Activated CD4-positive, alpha-beta T cell treated with anti-CD3 and anti-CD28 coated beads for 48 hours (primary cell): ENCODE measurements around the gene NRBP1.

Source experiments
- DNase-seq: peaks from one replicate; pipeline ENCODE4 v3.0.0-alpha.2; 2020

NRBP1 gene

DNA sequence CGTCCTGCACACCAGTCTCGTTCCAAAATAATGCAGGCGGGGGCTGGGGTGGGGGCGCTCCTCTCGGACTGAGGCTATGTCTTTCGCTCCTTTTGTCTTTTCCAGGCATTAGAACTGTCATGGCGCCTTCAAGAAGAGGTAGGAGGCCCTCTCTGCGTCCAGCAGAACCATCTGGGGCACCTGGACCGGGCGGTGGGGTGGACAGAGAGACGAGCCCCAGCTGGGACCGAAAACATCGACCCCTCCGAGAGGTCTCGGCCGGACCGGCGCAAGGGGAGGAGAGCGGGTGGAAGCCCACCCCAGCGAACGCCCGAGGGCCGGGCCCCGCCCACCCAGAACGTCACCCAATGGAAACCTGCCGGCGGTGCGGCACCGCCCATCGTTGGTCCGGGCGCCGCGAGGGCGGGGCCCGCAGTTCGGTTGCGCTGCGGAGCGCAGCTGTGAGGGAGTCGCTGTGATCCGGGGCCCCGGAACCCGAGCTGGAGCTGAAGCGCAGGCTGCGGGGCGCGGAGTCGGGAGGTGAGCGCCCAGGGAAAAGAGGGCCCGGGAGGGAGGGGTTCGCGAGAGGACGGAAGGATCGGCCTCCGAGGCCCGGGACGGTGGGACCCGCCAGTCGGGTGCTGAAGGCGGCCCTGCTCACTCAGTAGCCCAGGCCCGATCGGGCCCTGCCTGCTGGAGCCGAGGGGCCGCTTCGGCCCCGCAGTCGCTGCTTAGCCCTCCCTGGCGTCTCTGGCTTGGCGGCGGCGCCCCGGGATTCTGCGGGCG lies at the start of gene NRBP1:
TSS of gene NRBP1 (plus strand) at position 419 of the 765 bp plus-strand sequence. CDS start 4,643 bp downstream, outside the sequence.
- peak; percentile 94 for DNase-seq

GRCh38 chr2:27378809-27379290 lies 49.6 kb upstream of the NRBP1 start:
- no peak for DNase-seq

DNA sequence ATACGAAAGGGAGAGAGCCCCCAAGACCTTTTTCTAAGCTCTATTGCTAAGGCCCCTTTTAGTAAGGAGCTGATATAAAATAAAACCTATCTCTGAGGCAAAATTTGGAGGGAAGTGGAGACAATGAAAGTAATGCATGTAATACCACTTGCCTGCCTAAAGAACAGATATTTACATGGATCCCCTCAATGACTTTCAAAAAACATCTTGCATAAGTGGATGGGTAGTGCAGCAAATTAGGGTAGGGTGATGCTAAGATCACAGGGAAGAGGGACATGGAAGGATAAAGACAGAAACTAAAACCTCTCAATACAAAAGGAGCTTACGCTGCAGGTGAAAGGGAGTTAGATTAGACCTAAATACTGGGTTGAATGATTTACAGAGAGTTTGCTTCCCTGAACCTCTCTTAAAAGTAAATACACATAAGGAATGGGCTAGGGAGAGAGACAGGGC lies 49.0 kb upstream of the NRBP1 start:
- DNase-seq = no peak

- DNase-seq = no peak
Measured at GRCh38 chr2:27379836-27380625, 48.4 kb upstream of the NRBP1 start.

GRCh38 chr2:27380626-27381545 lies 47.5 kb upstream of the NRBP1 start, which contains the start of gene ZNF513:
Gene ZNF513 (minus strand): TSS chr2:27380734. CDS start chr2:27380526, 208 bp downstream.
- DNase-seq = peak; percentile 93

DNA sequence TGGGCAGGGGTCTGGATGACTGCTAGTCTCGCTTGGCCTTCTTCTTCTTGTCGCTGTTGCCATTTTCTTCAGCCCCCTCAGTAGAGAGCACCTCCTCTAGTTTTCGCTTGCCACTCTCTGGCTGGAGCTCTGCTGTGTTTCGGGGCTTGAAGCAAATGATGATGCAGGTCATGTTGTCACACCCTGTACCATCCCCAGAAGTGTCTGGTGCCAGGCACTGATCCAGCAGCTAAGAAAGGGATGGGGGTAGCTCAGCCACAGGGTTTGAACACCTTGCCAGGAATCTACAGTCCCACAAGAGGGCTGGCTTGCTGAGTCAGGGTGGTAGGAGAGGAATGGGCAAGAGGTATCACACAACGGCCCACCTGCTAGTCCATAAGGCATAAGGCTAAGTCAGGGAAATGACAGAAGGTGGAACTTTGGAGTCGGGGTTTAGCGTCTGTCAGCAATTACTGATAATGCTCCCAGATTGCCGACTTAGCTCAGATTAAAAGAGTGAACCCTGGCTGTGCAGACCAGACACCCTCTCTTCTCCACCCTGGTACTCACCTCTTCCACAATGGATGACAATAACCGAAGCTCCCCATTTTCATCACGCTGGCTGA lies 46.8 kb upstream of the NRBP1 start:
- DNase-seq = no peak

- DNase-seq = no peak
Measured at GRCh38 chr2:27390822-27391679, 37.4 kb upstream of the NRBP1 start.

DNA sequence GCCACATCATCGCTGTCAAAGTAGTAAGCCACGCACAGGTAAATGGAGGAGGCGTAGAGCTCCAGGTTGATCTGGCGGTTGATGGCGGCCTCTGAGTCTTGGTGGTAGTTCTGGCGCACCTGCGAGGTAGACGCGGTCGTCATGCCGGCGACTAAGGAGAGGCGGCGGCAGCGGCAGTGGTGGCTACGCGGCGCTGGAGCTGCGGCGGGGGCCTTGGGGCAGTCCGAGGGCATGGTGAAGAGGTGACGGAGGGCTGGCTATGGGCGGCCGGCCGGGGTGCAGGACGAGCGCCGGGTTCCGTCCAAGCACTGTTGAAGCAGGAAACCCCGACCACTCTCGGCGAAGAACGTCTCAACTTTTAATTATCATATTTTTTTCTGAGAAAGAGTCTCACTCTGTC lies 35.2 kb upstream of the NRBP1 start:
- DNase-seq = no peak

DNA sequence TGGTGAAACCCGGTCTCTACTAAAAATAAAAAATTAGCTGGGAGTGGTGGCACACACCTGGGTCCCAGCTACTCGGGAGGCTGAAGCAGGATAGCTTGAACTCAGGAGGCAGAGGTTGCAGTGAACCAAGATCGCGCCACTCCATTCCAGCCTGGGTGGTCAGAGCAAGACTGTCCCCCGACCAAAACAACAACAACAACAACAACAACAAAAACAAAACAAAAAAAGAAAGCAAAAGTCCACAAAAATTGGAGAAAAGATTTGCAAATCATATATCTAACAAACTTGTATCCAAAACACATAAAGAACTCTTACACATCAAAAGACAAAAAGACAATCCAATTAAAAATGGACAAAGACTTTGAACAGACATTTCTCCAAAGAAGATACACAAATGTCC lies 29.5 kb upstream of the NRBP1 start:
- no peak for DNase-seq

- no peak for DNase-seq
Measured at GRCh38 chr2:27400348-27401135, 27.9 kb upstream of the NRBP1 start.

DNA sequence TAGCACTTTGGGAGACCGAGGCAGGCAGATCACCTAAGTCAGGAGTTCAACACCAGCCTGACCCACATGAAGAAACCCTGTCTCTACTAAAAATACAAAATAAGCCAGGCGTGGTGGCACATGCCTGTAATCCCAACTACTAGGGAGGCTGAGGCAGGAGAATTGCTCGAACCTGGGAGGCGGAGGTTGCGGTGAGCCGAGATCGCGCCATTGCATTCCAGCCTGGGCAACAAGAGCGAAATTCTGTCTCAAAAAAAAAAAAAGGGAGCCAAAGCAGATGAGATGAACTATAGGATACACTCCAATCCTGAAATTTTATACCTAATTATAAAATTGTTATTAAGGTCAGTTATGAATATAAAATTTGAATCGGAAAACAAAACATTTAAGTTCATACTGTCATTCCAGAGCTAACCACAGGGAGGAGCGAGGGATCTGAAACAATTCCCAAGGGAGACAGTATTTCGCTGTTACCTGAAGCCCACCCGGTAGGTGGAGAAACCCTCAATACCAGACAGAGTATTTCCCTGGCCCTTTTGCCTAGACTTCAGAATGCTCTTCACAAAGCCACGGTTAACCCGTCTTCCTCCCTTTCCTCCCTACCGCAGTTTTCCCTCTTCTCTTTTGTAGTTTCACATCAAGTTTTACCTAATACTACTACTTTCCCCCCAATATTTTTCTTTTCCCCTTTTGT lies 20.5 kb upstream of the NRBP1 start:
- DNase-seq = no peak

DNA sequence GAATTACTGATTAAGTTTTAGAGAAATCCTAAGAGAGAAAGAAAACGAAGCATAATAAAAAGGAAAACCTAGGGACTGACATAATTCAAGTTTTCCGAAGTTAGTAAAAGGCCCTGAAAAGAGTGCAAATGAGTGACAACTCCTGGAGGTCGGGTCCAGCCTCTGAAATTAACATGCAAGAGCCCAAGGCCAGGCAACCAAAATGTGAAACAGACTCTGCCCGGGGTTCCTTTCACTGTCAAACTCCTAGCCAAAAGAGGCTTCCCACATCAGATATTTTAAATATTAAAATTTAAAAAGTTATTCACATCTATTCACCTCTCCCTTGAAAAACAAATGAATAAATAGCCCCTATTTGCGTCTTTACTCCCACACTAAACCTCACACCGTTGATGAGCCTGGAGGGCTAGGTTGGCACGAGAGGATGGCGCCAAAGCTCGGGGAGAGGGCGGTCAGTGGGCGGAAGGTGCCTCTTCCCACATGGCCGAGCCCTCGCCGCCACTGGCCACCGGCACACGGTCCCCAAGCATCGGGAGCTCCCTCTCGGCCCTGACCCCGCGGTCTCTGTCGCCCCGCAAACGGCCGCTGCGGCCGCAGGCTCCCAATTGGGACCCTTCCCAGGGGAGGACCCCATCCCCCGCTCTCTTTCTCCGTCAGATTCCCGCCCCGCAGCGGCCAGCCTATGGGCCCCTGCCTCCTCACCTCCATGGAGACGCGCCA lies 19.7 kb upstream of the NRBP1 start:
- no peak for DNase-seq

DNA sequence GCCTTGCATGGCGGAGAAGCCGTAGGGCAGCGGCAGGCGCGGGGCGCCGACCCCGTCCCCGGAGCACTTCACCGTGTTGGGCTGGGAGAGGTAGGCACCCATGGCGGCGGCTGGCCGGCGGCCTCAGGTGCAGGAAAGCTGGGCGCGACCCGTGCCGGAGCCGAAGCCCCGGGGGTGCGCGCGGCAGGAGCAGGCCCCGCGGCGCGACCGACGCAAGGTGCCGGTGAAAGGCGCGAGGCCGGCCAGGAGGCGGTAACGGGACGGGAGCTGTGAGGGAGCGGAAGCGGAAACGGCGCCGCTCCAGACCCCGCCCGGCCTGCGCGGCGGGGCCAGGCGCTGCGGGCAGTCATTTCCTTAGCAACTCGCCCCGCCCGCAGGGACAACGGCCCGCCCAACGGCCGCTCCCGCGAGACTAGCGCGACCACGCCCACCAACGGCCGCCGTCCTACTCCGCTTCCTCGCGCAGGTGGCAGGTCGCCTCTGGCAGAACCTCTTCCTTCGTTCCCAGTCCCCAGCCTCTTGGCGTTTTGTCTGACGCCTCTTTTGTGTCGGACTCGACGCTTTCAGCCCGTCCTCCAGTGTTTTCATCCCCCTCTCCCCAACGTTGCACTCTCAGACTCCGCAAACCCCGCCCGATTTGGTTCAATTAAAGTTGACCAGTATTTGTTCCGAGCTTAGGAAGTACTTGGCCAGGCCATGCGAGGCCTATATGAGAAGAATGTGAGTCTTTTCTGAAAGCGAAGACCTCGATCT lies 18.9 kb upstream of the NRBP1 start, which contains the start of gene PPM1G:
TSS of gene PPM1G (minus strand) at position 271 of the 753 bp plus-strand sequence. CDS start at position 102, 169 bp downstream.
- peak; percentile 98 for DNase-seq

GRCh38 chr2:27412419-27413152 lies 15.8 kb upstream of the NRBP1 start:
- no peak for DNase-seq

DNA sequence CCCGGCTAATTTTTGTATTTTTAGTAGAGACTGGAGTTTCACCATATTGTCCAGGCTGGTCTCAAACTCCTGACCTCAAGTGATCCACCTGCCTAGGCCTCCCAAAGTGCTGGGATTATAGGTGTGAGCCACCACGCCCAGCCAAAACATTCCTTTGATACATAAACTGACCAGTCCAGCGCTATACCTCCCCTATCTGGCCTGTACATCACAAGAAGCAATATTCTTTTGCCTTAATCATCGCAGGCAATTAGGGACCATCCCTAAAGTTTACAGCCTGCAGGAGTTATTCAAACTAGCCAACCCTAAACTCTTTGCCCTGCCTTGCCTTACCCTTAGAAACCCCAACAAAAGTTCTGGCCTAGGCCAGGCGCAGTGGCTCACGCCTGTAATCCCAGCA lies 12.3 kb upstream of the NRBP1 start:
- no peak for DNase-seq

GRCh38 chr2:27420996-27421395 lies 7.4 kb upstream of the NRBP1 start:
- no peak for DNase-seq

- DNase-seq = no peak
Measured at GRCh38 chr2:27421660-27422250, 6.7 kb upstream of the NRBP1 start.
